PC-3 (cell line): Measurements from ENCODE around the gene TP53I13. TPM values are rescaled to one million over a fixed set of nuclear protein-coding genes. Genes with fewer than 3 reads are reported as not detected.

Source experiments
- ATAC-seq: fragments of 200-7000 bp; cut with Tn5 transposase; 2 replicates; pipeline ENCODE4 v1.9.1; 2020; ENCODE audit warnings: mild to moderate bottlenecking, moderate library complexity
- BruUV-seq: library from RNA; stranded (reverse); fragments of 400-500 nt; replicated peaks from 2 replicates; lab custom pipeline; 2021; lab: Mats Ljungman, UMichigan
- CTCF ChIA-PET: fragments of 300-600 bp; sonication (Branson Sonifier 250); formaldehyde crosslinking; loops from one replicate; lab custom pipeline; 2022; ENCODE audit warnings: antibody characterized with exemption; lab: Charles Lee
- POLR2A ChIA-PET: fragments of 300-600 bp; sonication (Branson Sonifier 250); formaldehyde crosslinking; loops from one replicate; lab custom pipeline; 2022; ENCODE audit warnings: antibody characterized with exemption; ENCODE audit not compliant: unreplicated experiment; lab: Charles Lee
- DNase-seq: peaks from one replicate; pipeline ENCODE4 v3.0.0-alpha.2; 2015
- H2AFZ ChIP-seq: fragments of 300-600 bp; sonication (generic); 2 replicates; pipeline ENCODE4 v1.6.0; 2016; ENCODE audit warnings: antibody characterized with exemption, low read length
- H3F3A ChIP-seq: fragments of 300-600 bp; sonication (generic); one replicate; pipeline ENCODE4 v1.6.0; 2017; ENCODE audit warnings: antibody characterized with exemption, low read length, control low read depth, mild to moderate bottlenecking; ENCODE audit not compliant: unreplicated experiment
- H3K27ac ChIP-seq: fragments of 300-600 bp; sonication (generic); 2 replicates; pipeline ENCODE4 v1.5.1; 2016; ENCODE audit warnings: mild to moderate bottlenecking, low read length
- H3K27me3 ChIP-seq: fragments of 300-600 bp; sonication (generic); 2 replicates; pipeline ENCODE4 v1.6.1; 2016; ENCODE audit warnings: low read length, mixed read lengths
- H3K36me3 ChIP-seq: fragments of 300-600 bp; sonication (generic); 2 replicates; pipeline ENCODE4 v1.6.1; 2016; ENCODE audit warnings: low read depth, mixed run types, low read length, mixed read lengths
- H3K4me1 ChIP-seq: fragments of 300-600 bp; sonication (generic); 2 replicates; pipeline ENCODE4 v1.5.1; 2016; ENCODE audit warnings: low read length; ENCODE audit not compliant: insufficient read depth
- H3K4me2 ChIP-seq: fragments of 300-600 bp; sonication (generic); 2 replicates; pipeline ENCODE4 v1.6.0; 2016; ENCODE audit warnings: low read length
- H3K4me3 ChIP-seq: fragments of 300-600 bp; sonication (generic); 2 replicates; pipeline ENCODE4 v1.5.1; 2016; ENCODE audit warnings: mild to moderate bottlenecking, low read length, mixed read lengths
- H3K79me2 ChIP-seq: fragments of 300-600 bp; sonication (generic); 2 replicates; pipeline ENCODE4 v1.6.1; 2017; ENCODE audit warnings: low read length, mixed read lengths
- H3K9ac ChIP-seq: fragments of 300-600 bp; sonication (generic); 2 replicates; pipeline ENCODE4 v1.6.0; 2016; ENCODE audit warnings: mild to moderate bottlenecking, low read length
- H3K9me2 ChIP-seq: fragments of 300-600 bp; sonication (generic); replicated peaks from 2 replicates; pipeline ENCODE4 v1.6.1; 2016; ENCODE audit warnings: mixed run types, low read length, mixed read lengths
- H3K9me3 ChIP-seq: fragments of 300-600 bp; sonication (generic); 2 replicates; pipeline ENCODE4 v1.6.1; 2016; ENCODE audit warnings: low read length, mixed read lengths
- H4K20me1 ChIP-seq: fragments of 300-600 bp; sonication (generic); 2 replicates; pipeline ENCODE4 v1.6.1; 2016; ENCODE audit warnings: low read length, mixed read lengths
- CTCF ChIP-seq: fragments of 300-600 bp; sonication (generic); conservative IDR thresholded peaks from 2 replicates; pipeline ENCODE4 v1.5.1; 2017; ENCODE audit warnings: antibody characterized with exemption, low read depth, mild to moderate bottlenecking, low read length
- EZH2 ChIP-seq: fragments of 300-600 bp; sonication (generic); IDR thresholded peaks from one replicate; pipeline ENCODE4 v1.6.1; 2017; ENCODE audit warnings: antibody characterized with exemption, mild to moderate bottlenecking, low read length; ENCODE audit not compliant: unreplicated experiment
- EZH2phosphoT487 ChIP-seq: fragments of 300-600 bp; sonication (generic); IDR thresholded peaks from 2 replicates; pipeline ENCODE4 v1.6.1; 2018; ENCODE audit warnings: mild to moderate bottlenecking, antibody characterized with exemption, low read length, borderline replicate concordance
- intact Hi-C: fragments of 100-400 bp; cut with micrococcal nuclease; formaldehyde crosslinking; loops from 2 replicates; pipeline ENCODE4 v1.9.0; 2023
- total RNA-seq: library from RNA; depleted of rRNA; stranded (reverse); fragments of >200 nt; gene quantifications from 2 replicates; pipeline ENCODE4 v1.2.3, GENCODE V29; 2014

Gene TP53I13
- total RNA-seq, 1 experiment from 2014 or later, result 45.0 TPM

- CTCF ChIA-PET, result interaction anchor here (0.6 to 1.6 kb wide), 2 partner anchors 20 to 46 kb away, joined by 4 read pairs; no protein-coding TSS in a partner anchor
- intact Hi-C loops, result loop anchor here (2.0 kb wide), 1 partner anchor 38 kb away; no protein-coding TSS in a partner anchor
- Histone ChIP-seq H3K4me2 (no peak overlapping the region), H3K9ac (no peak overlapping the region), H3K79me2 (no peaks in the 10 kb centered on the region), H3K4me1 (peaks cover 32% of the 10 kb centered on the region), H3K27me3 (no peaks in the 10 kb centered on the region), H3K9me3 (no peaks in the 10 kb centered on the region), H3K4me3 (no peak overlapping the region), H2AFZ (no peak overlapping the region), H3F3A (no peaks in the 10 kb centered on the region), H3K9me2 (no peaks in the 10 kb centered on the region), H3K36me3 (no peaks in the 10 kb centered on the region), H4K20me1 (no peaks in the 10 kb centered on the region), H3K27ac (no peak overlapping the region)
- DNase-seq, result no peak
- TF ChIP-seq CTCF (0 out of 2 replicates have a peak, but pooled peaks have one; percentile 21), EZH2 (no peak)
- no TSS peak for BruUV-seq
- POLR2A ChIA-PET, result no interaction called here
- no peak for ATAC-seq
Measured at GRCh38 chr17:29619251-29619650, 50.8 kb downstream of the TP53I13 start.

GRCh38 chr17:29620271-29620670 is 51.8 kb downstream of the TP53I13 start:
- CTCF ChIA-PET, result interaction anchor here (1.6 kb wide), 1 partner anchor 19 kb away, joined by 4 read pairs; no protein-coding TSS in a partner anchor
- intact Hi-C loops, result no loop called here
- H3K36me3 ChIP-seq, result no peaks in the 10 kb centered on the region
- no peak overlapping the region for H3K9ac ChIP-seq
- no peaks in the 10 kb centered on the region for H4K20me1 ChIP-seq
- no peaks in the 10 kb centered on the region for H3F3A ChIP-seq
- H3K27ac ChIP-seq, result no peak overlapping the region
- H3K27me3 ChIP-seq, result no peaks in the 10 kb centered on the region
- H3K9me2 ChIP-seq, result no peaks in the 10 kb centered on the region
- no peak overlapping the region for H3K4me3 ChIP-seq
- BruUV-seq, result no TSS peak
- no peak overlapping the region for H2AFZ ChIP-seq
- H3K4me2 ChIP-seq, result no peak overlapping the region
- DNase-seq (peak; percentile 47), ATAC-seq (no peak)
- TF ChIP-seq CTCF, result no peak
- no peak for TF ChIP-seq EZH2phosphoT487
- TF ChIP-seq EZH2, result no peak
- peaks cover 35% of the 10 kb centered on the region for H3K4me1 ChIP-seq
- no peaks in the 10 kb centered on the region for H3K79me2 ChIP-seq
- POLR2A ChIA-PET, result no interaction called here
- no peaks in the 10 kb centered on the region for H3K9me3 ChIP-seq

- no peak overlapping the region for H3K4me2 ChIP-seq
- no peak for DNase-seq
- H3F3A ChIP-seq, result no peaks in the 10 kb centered on the region
- peaks cover 35% of the 10 kb centered on the region for H3K4me1 ChIP-seq
- no peak overlapping the region for H2AFZ ChIP-seq
- no peaks in the 10 kb centered on the region for H3K27me3 ChIP-seq
- ChIA-PET POLR2A (no interaction called here), CTCF (interaction anchor here (1.6 kb wide), 1 partner anchor 19 kb away, joined by 4 read pairs; no protein-coding TSS in a partner anchor)
- H3K9me2 ChIP-seq, result no peaks in the 10 kb centered on the region
- intact Hi-C loops, result no loop called here
- no peak overlapping the region for H3K9ac ChIP-seq
- no peak for TF ChIP-seq CTCF
- TF ChIP-seq EZH2phosphoT487, result no peak
- no peak for TF ChIP-seq EZH2
- H3K4me3 ChIP-seq, result no peak overlapping the region
- no TSS peak for BruUV-seq
- H3K36me3 ChIP-seq, result no peaks in the 10 kb centered on the region
- no peak overlapping the region for H3K27ac ChIP-seq
- no peaks in the 10 kb centered on the region for H3K79me2 ChIP-seq
- no peak for ATAC-seq
- no peaks in the 10 kb centered on the region for H3K9me3 ChIP-seq
- H4K20me1 ChIP-seq, result no peaks in the 10 kb centered on the region
Measured at GRCh38 chr17:29620779-29621500, 52.4 kb downstream of the TP53I13 start.
